KOPT-K1 (cell line): Measurements from ENCODE around the gene HNRNPLL.
"Not testable (repeated sequence)": the region's sequence is repeated elsewhere in the genome, so short reads cannot be mapped to it uniquely, and the experiment has no call there.

Experiments
- H3K27ac ChIP-seq: fragments of 200-600 bp; sonication (generic); 2 replicates; pipeline ENCODE4 v1.5.1; 2016; ENCODE audit warnings: antibody characterized with exemption, mild to moderate bottlenecking, low read depth, low read length; ENCODE audit not compliant: poor library complexity, severe bottlenecking
- H3K36me3 ChIP-seq: fragments of 200-600 bp; sonication (generic); 2 replicates; pipeline ENCODE4 v1.5.1; 2017; ENCODE audit warnings: antibody characterized with exemption, mild to moderate bottlenecking, low read length, moderate library complexity; ENCODE audit not compliant: insufficient read depth
- H3K9me3 ChIP-seq: fragments of 200-600 bp; sonication (generic); 2 replicates; pipeline ENCODE4 v1.5.1; 2017; ENCODE audit warnings: antibody characterized with exemption, low read length, mild to moderate bottlenecking; ENCODE audit not compliant: insufficient read depth, poor library complexity, severe bottlenecking

Gene HNRNPLL

DNA sequence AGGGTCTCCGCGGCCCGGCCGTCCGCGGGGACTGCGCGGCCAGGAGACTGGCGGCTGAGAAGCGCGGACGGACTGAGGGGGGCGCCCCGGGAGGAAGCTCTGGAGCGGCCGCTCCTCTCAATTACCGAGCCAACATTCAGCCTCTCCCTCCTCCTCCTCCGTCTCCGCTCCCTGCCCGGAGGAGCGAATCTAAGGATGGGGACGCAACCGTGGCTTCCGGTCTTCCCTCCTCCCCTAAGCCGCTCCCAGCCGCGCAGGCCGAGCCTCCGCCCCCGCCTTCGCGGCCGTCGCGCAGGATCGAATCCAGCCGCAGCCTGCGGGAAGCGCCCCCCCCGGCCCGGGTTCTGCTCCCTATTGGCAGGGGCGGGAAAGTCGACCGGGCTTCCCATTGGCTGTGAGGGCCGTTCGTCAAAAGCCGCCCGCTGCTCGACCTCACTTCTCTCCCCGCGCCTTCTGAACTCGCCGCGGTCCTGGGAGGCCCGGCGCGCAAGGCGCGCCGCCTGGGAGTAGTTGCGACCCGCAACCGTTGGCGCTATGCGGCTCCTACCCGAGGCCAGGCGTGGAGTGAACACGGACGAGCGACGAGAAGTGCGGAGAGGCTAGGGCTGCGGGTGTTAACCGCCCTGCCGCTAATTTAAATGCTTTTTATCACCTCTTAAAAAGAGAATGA lies at the start of gene HNRNPLL:
HNRNPLL (minus strand) TSS at position 197 of the 670 bp plus-strand sequence. CDS start 302 bp downstream, outside the sequence.
- Histone ChIP-seq H3K27ac (peak within 1 kb of the TSS; percentile 93), H3K9me3 (no peaks in the 10 kb centered on the region), H3K36me3 (no peaks in the 10 kb centered on the region)

DNA sequence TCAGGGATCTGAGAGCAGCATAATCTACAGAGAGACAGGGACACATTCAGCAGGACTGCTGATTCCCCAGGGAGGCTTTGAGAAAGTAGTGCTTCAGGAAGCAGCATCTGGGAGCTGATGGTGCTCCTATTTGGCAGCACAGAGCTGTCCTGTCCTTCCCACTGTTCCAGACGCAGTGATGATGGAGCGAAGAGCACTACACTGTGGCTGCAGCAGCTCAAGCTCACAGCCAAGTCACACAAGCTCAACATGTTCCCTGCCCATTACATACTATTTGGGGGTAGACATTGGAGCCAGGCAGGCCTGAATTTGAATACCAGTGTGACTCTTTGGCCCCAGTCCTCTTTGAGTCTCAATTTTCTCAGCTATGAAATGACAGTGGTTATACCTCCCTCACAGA lies 48.0 kb upstream of the HNRNPLL start:
- no peaks in the 10 kb centered on the region for H3K36me3 ChIP-seq
- no peak overlapping the region for H3K27ac ChIP-seq
- no peaks in the 10 kb centered on the region for H3K9me3 ChIP-seq

DNA sequence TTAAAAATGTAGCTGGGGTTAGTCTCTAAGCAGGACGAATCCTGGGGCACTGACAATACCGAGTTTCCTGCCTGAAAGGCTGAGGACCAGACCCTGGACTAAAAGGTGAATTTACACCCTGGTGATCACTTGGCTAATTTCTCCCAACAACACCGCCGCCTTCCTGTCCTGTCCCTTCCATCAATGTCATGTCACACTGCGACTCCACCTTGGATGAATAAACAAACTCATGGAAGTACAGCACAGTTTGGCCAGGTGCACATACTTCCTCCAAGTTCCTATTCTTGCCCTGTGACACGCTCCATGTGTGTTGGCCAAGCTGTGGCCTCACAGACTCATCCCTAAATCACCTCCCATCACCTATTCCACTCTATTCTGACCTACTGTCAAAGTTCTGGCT lies 47.3 kb upstream of the HNRNPLL start:
- H3K9me3 ChIP-seq = no peaks in the 10 kb centered on the region
- H3K36me3 ChIP-seq = no peaks in the 10 kb centered on the region
- H3K27ac ChIP-seq = no peak overlapping the region

DNA sequence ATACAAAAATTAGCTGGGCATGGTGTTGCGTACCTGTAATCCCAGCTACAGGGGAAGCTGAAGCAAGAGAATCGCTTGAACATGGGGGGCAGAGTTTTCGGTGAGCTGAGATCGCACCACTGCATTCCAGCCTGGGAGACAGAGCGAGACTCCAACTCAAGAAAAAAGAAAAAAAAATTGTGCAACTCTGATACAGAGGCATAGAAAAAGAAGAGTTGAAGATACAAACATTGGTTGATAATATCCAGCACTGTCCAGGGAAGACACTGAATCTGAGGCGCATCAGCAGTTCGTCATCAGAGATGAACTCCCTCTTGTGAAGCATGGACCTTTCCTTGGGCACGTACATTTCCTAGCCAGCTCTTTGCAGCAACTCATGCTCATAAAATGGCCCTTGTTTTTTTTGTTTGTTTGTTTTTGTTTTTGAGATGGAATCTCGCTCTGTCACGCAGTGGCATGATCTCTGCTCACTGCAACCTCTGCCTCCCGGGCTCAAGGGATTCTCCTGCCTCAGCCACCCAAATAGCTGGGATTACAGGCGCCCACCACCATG lies 46.5 kb upstream of the HNRNPLL start:
- peak overlapping the region; percentile 60 for H3K27ac ChIP-seq
- H3K36me3 ChIP-seq = no peaks in the 10 kb centered on the region
- H3K9me3 ChIP-seq = no peaks in the 10 kb centered on the region

DNA sequence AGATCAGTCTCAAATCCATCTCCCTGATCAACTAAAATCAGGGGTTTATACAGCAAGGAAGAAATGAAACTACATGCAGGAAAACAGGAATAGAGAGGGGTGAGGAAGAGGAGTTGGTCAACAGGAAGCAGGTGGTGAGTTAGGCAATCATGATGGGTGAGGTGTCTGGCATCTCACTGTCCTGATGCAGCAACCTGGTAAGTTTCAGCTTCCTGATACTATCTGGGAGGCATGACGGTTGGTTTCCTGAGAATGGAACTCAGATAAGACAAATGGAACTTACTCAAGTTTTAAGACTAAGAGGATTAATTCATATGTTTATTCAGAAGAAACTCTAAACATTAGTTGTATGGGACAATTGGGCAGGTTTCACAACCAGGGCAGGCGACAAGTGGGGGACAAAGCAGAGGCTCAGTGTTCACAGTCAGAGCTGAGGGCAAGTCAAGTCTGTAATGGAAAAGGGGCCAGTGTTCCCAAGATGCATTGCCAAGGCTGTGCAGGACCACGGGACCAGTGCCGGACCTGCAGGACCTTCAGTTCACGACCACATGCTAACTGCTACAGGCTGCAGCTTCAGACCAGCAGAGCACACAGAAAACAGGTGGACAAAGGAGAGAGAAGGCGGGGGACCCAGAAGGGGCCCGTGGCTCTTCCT lies 45.5 kb upstream of the HNRNPLL start:
- H3K9me3 ChIP-seq = no peaks in the 10 kb centered on the region
- no peaks in the 10 kb centered on the region for H3K36me3 ChIP-seq
- H3K27ac ChIP-seq = peak overlapping the region; percentile 60

DNA sequence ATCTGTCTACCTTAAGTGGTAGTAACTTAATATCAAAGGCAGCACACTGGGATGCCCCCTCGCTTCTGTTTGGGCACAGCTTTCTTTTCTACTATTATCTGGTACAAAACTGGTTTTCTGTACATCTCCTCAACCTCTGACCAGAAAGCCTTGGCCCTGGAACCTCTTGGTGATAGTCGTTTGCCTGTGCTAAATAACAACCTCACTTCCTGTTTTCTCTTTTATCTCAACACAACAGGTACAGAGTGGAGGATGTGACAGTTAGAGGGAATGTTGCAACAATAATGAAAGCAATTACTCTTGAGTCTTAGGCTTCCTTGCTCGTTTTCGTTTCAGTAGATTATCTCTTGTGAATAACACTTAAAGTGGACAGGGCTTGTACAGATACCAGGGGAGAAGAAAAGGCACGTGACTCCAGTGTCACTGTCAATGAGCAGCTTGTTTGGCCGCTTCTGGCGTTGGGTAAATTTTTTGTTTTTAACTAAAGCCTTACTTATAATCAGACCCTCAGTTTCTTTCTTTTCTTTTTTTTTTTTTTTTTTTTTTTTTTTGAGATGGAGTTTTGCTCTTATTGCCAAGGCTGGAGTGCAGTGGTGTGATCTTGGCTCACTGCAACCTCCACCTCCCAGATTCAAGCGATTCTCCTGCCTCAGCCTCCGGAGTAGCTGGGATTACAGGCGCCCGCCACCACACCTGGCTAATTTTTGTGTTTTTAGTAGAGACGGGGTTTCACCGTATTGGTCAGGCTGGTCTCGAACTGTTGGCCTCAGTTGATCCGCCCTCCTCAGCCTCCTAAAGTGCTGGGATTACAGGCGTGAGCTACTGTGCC lies 41.2 kb upstream of the HNRNPLL start:
- not testable (repeated sequence) for H3K36me3 ChIP-seq, H3K9me3 ChIP-seq
- H3K27ac ChIP-seq = peak overlapping the region; percentile 91

DNA sequence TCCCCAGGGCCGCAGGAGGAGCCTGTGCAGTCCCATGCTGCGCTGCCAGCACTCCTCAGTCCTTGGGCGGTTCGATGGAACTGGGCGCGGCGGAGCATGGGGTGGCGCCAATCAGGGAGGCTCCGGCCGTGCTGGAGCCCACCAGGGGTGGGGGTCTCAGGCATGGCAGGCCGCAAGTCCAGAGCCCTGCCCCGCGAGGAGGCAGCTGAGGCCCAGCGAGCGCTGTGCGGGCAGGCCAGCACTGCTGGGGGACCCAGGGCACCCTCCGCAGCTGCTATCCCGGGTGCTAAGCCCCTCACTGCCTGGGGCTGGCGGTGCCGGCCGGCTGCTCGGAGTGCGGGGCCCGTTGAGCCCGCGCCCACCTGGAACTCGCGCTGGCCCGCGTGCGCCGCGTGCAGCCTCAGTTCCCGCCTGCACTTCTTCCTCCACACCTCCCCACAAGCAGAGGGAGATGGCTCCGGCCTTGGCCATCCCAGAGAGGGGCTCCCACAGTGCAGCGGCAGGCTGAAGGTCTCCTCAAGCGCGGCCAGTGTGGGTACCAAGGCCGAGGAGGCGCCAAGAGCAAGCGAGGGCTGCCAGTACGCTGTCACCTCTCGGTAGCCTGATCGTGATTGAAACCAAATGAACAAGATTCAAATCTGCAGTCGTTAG lies 40.4 kb upstream of the HNRNPLL start:
- H3K27ac ChIP-seq = peak overlapping the region; percentile 91
- H3K36me3 ChIP-seq = no peaks in the 10 kb centered on the region
- H3K9me3 ChIP-seq = no peaks in the 10 kb centered on the region

DNA sequence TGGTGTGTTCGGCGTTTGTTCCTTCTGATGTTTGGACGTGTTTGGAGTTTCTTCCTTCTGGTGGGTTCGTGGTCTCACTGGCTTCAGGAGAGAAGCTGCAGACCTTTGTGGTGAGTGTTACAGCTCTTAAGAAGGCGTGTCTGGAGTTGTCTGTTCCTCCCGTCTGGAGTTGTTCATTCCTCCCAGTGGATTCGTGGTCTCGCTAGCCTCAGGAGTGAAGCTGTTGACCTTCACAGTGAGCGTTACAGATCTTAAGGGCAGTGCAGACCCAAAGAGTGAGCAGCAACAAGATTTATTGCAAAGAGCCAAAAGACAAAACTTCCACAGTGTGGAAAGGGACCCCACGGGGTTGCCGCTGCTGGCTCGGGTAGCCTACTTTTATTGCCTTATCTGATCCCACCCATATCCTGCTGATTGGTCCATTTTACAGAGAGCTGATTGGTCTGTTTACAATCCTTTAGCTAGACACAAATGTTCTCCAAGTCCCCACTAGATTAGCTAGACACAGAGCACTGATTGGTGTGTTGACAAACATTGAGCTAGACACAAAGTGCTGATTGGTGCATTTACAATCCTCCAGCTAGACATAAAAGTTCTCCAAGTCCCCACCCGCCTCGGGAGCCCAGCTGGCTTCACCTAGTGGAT lies 39.8 kb upstream of the HNRNPLL start:
- not testable (repeated sequence) for H3K36me3 ChIP-seq, H3K9me3 ChIP-seq
- H3K27ac ChIP-seq = peak overlapping the region; percentile 91

DNA sequence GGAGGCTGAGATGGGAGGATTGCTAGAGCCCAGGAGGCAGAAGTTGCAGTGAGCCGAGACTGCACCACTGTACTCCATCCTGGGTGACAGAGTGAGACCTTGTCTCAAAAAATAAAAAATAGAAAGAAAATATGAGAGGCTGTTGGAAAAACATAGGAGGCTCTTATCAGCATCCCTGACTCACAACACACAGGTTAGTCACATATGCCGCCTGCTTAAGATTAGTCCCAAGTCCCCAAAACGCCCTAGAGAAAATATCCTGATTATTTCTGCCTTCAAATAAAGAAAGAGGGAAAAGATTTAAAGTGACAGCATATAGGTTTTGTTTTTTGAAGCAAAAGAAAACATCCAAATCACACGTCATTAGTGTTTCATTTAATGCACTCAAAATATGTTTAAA lies 33.3 kb upstream of the HNRNPLL start:
- no peaks in the 10 kb centered on the region for H3K9me3 ChIP-seq
- no peak overlapping the region for H3K27ac ChIP-seq
- no peaks in the 10 kb centered on the region for H3K36me3 ChIP-seq

DNA sequence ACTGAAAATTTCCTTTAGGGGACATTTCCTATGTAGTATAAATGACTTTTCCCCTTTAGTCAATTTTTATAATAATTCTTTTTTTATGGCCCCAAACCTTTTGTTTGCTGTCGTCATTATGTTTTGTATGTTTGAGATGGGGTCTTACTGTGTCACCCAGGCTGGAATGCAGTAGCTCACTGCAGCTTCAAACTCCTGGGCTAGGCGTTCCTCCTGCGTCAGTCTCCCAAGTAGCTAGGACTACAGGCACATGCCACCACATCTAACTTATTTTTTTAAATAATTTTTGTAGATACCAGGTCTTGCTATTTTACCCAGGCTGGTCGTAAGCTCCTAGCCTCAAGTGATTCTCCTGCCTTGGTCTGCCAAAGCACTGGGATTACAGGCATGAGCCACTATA lies 32.4 kb upstream of the HNRNPLL start:
- no peaks in the 10 kb centered on the region for H3K36me3 ChIP-seq
- peak overlapping the region; percentile 19 for H3K27ac ChIP-seq
- H3K9me3 ChIP-seq = no peaks in the 10 kb centered on the region

DNA sequence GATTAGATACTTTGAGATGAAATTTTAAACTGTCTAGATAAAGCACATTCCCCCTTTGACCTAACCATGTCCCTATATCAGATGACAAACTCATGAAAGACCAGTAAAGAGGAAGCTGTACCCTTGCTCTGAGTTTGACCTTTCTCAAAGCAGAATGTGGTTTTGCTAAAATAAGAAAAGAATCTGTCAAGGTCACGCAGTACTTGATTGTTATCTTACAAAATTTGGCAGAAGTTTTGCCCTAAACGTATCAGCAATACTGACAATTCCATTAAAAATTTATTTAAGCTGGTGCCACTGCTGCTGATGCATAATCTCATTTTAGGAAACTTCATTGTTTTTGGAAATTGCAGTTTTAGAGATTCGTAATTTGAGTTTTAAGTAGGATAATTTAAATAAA lies 32.0 kb upstream of the HNRNPLL start:
- Histone ChIP-seq H3K36me3 (no peaks in the 10 kb centered on the region), H3K27ac (peak overlapping the region; percentile 19), H3K9me3 (peaks cover 4% of the 10 kb centered on the region)

DNA sequence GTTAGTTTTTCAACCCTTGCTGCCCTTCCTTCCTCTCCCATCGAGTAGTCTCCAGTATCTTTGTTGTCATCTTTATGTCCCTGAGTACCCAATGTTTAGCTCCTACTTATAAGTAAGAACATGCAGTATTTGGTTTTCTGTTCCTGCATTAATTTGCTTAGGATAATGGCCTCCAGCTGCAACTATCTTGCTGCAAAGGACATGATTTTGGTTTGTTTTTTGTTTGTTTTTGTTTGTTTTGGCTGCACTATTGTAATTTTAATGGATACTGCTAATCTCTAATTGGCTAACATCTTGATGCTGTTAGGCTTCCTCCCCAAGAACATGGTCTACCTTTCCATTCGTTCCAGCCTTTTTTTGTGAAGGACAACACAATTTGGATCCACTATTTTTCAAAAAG lies 31.2 kb upstream of the HNRNPLL start:
- Histone ChIP-seq H3K27ac (peak overlapping the region; percentile 25), H3K36me3 (no peaks in the 10 kb centered on the region), H3K9me3 (peaks cover 6% of the 10 kb centered on the region)

DNA sequence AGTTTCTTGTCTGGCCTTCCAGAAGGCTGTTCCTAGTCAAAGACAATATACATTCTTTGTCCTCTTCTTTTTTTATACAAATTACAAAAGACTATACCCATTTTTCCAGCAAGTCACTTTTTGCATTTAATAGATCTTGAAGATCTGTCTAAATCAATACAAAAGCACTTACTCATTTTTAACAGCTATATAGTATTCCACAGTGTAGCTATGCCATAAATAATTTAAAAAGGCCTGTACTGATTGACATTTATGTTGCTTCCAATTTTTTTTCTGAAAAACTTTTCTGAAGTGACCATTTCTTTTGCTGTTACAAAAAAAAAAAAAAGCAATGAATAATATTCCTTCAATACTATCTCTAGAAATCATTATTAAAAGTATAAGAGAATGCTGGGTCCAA lies 30.3 kb upstream of the HNRNPLL start:
- H3K9me3 ChIP-seq = peaks cover 6% of the 10 kb centered on the region
- no peak overlapping the region for H3K27ac ChIP-seq

DNA sequence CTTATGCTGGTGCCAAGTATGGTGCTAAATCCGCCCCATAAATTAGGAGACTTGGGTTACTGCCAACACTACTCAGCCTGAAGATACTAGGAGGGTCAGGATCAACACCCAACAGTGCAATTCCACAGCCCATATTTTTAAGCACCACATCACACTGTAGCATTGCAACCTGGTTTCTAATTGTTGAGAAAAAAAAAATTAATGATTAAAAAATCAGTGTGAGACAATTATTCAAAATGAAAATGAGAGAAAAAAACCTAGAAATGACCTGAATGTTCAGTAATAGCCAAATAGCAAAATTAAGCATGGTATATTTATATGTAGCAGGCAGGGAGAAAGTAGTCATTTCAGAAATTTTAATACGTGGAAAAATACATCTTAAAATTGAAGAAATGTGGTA lies 29.2 kb upstream of the HNRNPLL start:
- H3K9me3 ChIP-seq = peaks cover 6% of the 10 kb centered on the region
- no peak overlapping the region for H3K27ac ChIP-seq
- H3K36me3 ChIP-seq = no peaks in the 10 kb centered on the region

More for the DNA sequence above, 30.3 kb upstream of the HNRNPLL start:
- H3K36me3 ChIP-seq = no peaks in the 10 kb centered on the region
